Measurements from ENCODE around the gene TRIM58. TPM values are rescaled to one million over a fixed set of nuclear protein-coding genes. Genes with fewer than 3 reads are reported as not detected.

TRIM58 gene
- total RNA-seq, 1 donor, result 3.5 TPM

DNA sequence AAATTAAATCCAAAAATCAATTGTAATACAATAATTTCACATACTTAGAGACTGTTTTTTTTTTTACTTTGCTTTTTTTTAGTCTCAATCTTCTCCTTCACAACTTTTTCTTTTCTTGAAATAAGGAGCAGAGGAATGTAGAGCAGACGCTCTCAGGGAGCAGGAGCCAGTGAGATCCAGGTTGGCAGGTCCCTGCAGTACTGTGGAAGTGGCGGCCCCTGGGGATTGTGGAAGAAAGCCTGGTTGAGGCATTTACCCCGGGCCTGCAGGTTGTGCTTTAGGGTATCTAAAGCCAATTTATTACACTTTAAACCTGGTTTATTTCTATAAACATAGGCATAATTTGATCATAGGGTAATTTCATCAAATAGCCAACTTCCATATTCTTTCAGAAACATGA lies 67.0 kb downstream of the TRIM58 start:
- TF ChIP-seq, protein P1, sequence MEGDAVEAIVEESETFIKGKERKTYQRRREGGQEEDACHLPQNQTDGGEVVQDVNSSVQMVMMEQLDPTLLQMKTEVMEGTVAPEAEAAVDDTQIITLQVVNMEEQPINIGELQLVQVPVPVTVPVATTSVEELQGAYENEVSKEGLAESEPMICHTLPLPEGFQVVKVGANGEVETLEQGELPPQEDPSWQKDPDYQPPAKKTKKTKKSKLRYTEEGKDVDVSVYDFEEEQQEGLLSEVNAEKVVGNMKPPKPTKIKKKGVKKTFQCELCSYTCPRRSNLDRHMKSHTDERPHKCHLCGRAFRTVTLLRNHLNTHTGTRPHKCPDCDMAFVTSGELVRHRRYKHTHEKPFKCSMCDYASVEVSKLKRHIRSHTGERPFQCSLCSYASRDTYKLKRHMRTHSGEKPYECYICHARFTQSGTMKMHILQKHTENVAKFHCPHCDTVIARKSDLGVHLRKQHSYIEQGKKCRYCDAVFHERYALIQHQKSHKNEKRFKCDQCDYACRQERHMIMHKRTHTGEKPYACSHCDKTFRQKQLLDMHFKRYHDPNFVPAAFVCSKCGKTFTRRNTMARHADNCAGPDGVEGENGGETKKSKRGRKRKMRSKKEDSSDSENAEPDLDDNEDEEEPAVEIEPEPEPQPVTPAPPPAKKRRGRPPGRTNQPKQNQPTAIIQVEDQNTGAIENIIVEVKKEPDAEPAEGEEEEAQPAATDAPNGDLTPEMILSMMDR (IDR thresholded peaks at IDR 0.05; ENCODE audit: insufficient read depth, low read depth, low read length), result no peak
- H3K4me3 ChIP-seq (ENCODE audit: low read depth, low read length), result no peak overlapping the region
- DNase-seq (ENCODE audit: low read depth), result no peak

DNA sequence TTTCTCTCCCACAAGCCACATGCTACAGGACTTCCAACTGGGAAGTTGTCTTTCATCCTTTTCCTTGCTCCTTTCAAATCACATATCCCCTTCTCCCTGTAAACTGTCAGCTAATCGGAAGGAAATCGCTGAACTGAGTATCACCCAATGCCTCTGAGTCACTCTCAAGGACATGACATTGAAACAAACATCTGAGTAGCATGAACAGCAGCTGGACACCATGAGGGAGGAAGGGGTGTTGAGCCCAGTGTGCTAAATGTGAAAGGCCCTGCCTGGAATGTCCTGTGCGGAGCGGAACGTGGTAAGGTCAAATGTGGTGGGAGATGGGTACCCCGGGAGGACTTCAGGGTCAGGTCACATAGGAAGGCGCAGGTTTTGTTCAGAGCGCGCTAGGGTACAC lies 67.9 kb downstream of the TRIM58 start, which contains the start of gene OR2AJ1:
OR2AJ1 (plus strand) TSS at position 22 of the 400 bp plus-strand sequence. CDS start 8,880 bp downstream, outside the sequence.
- H3K4me3 ChIP-seq (ENCODE audit: low read depth, low read length), result no peak within 1 kb of the TSS
- TF ChIP-seq, protein P1 (IDR thresholded peaks at IDR 0.05; ENCODE audit: insufficient read depth, low read depth, low read length), result no peak
- no peak for DNase-seq (ENCODE audit: low read depth)

Other genes with a start within 250 kb of the TRIM58 start
- gene OR13G1, start 177.4 kb upstream of the TRIM58 start, total RNA-seq, result not detected in 2 replicates
- gene OR6F1, start 140.5 kb upstream of the TRIM58 start, total RNA-seq, result not detected in 2 replicates
- gene OR14K1, start 118.6 kb upstream of the TRIM58 start, total RNA-seq, result not detected in 2 replicates
- gene OR14A2, start 109.0 kb upstream of the TRIM58 start, total RNA-seq, result not detected in 2 replicates
- gene OR1C1, start 96.6 kb upstream of the TRIM58 start, total RNA-seq, result not detected in 2 replicates
- gene OR14A16, start 33.1 kb upstream of the TRIM58 start, total RNA-seq, result not detected in 2 replicates
- not detected in 2 replicates for gene OR11L1, start 15.3 kb upstream of the TRIM58 start, total RNA-seq
- gene OR2W3, start 38.4 kb downstream of the TRIM58 start, total RNA-seq, result 0.86 and 0.97 TPM in 2 replicates
- gene OR2T8, start 63.1 kb downstream of the TRIM58 start, total RNA-seq, result not detected in 2 replicates
- gene OR2AJ1, start 67.7 kb downstream of the TRIM58 start, total RNA-seq, result not detected in 2 replicates
- gene OR2L8, start 91.7 kb downstream of the TRIM58 start, total RNA-seq, result not detected in 2 replicates
- gene OR2AK2, start 108.0 kb downstream of the TRIM58 start, total RNA-seq, result under 0.01 TPM in 1 of 2 replicates, not detected in the other
- not detected in 2 replicates for gene OR2L5, start 156.5 kb downstream of the TRIM58 start, total RNA-seq
- gene OR2L2, start 172.9 kb downstream of the TRIM58 start, total RNA-seq, result under 0.01 TPM in 1 of 2 replicates, not detected in the other
- gene OR2L3, start 189.6 kb downstream of the TRIM58 start, total RNA-seq, result not detected in 2 replicates
- gene OR2L13, start 238.0 kb downstream of the TRIM58 start, total RNA-seq, result not detected in 2 replicates

All from fibroblast of villous mesenchyme (primary cell).